IPS-18c (cell line): ENCODE measurements around the gene CREB3L2.
"Not testable (repeated sequence)": the region's sequence is repeated elsewhere in the genome, so short reads cannot be mapped to it uniquely, and the experiment has no call there.

Experiments
- H3K4me3 ChIP-seq: 2 replicates; pipeline ENCODE4 v1.7.0; 2013; ENCODE audit warnings: low read depth, mild to moderate bottlenecking, low read length, moderate library complexity; ENCODE audit not compliant: insufficient read depth
- H3K9me3 ChIP-seq: one replicate; pipeline ENCODE4 v1.6.1; 2013; ENCODE audit warnings: mild to moderate bottlenecking, low read length, moderate library complexity; ENCODE audit not compliant: control insufficient read depth, insufficient read depth

Gene CREB3L2

DNA sequence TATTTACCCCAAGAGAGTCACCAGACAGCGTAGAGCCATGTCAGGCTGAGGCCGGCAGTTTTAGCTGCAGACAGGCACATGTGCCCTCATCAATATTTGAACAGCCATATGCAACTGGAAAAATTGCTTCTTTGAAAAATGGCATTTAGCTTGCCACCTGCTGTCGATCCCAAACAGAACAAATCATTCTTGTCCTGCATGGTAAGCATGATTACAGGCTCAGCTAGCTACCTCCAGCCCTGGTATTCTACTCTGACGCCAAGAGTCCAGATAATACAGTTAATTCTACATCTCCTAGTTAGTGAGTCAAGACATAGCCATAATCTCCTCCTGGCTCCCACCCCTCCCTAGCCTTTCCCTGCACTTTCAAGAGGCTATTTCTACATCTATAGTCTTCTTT, 7.7 kb downstream of the CREB3L2 start:
- H3K9me3 ChIP-seq = no peaks in the 10 kb centered on the region
- H3K4me3 ChIP-seq = no peak overlapping the region

DNA sequence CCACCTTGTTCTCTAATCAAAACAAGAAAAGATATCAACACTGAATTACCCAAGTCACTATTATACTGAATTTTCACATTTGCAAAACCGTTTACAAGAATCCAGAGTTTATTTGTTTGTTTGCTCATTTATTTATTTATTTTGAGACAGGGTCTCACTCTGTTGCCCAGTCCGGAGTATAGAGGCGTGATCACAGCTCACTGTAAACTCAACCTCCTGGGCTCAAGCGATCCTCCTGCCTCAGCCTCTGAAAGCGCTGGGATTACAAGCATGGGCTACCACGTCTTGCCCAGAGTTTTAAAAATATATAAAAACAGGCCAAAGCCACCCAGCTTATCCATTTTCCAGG, 8.5 kb downstream of the CREB3L2 start:
- Histone ChIP-seq H3K9me3 (no peaks in the 10 kb centered on the region), H3K4me3 (no peak overlapping the region)

DNA sequence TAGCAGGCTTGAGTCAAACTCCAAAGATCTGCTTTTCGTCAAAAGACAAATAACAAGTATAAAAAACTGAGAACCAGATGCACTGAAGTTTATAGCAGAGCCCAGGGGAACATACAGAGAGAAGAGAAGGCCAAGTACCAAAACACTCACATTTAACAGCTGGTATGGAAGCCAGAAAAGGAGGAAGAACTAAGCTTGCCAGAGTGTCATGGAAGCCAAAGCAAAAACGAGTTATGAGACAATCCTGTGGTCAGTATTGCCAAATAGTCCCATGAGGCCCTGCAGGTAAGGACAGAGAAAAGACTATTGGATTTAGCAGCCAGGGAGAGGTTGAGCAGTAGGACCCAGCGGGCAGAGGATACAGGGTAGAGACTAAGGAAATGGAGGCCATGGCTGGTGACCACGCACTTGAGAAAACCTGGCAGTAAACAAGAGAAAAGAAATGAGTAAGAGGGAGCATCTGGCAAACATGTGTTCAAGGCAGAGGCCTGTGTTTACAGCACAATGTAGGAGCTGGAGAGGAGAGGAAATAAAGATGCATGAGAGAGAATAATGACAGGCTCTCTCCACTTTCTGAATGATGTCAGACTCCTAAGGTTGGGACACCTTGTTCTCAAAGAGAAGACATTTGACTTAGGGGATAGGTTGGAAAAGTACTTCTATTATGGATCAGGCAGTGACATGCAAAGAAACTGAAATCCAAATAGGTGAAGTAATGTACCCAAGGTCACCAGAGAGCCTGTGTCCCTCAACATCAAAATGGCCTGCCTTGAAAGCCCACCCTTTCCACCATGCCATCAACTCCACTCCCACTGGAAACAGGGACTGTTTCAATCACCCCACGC, 9.1 kb downstream of the CREB3L2 start:
- Histone ChIP-seq H3K9me3 (no peaks in the 10 kb centered on the region), H3K4me3 (no peak overlapping the region)

DNA sequence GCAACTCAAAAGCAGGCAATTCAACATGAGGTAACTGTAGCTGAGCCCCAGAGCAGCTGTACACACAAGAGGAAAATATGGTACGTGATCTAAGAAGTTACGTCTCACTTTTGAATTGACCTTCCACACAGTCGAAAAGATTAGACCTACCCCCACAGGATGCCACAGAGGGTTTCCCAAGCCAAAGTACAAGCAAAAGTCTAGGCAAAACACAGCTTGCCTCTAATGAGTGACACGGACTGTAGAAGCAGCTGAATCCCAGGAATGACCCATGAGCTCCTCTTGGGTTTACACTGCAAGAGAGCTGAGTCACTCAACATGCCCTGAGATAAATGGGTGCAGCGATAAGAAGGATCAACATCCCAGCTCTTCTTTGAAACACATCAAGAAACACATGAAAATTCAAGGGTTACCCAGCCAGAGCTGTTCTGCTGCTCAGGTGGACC, 9.8 kb downstream of the CREB3L2 start:
- H3K9me3 ChIP-seq = no peaks in the 10 kb centered on the region
- H3K4me3 ChIP-seq = no peak overlapping the region

GRCh38 chr7:137990251-137990941, 11.5 kb downstream of the CREB3L2 start:
- Histone ChIP-seq H3K9me3 (no peaks in the 10 kb centered on the region), H3K4me3 (no peak overlapping the region)

GRCh38 chr7:137989590-137989989, 12.3 kb downstream of the CREB3L2 start:
- no peaks in the 10 kb centered on the region for H3K9me3 ChIP-seq
- no peak overlapping the region for H3K4me3 ChIP-seq

DNA sequence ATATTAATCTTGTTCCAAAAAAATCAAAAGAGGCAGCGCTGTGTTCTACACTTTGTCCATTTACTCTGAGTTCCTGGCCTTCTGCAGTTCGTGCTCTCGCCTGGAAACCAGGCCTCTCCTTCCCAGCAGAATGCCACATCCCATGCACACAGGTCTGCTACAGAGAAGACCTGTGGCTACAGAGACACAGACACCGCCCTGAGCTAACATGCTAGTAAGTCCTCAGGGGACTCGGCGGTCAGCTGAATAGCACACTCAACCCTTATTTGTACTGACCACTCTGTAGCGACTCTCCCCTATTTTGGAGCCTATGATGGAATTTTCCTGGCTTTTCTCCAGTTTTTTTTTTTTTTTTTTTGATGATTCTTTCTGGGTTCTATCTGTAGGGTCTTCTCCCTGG, 12.8 kb downstream of the CREB3L2 start:
- H3K9me3 ChIP-seq = no peaks in the 10 kb centered on the region
- no peak overlapping the region for H3K4me3 ChIP-seq

- H3K4me3 ChIP-seq = no peak overlapping the region
- H3K9me3 ChIP-seq = no peaks in the 10 kb centered on the region
Measured at GRCh38 chr7:137987968-137988367, 13.9 kb downstream of the CREB3L2 start.

DNA sequence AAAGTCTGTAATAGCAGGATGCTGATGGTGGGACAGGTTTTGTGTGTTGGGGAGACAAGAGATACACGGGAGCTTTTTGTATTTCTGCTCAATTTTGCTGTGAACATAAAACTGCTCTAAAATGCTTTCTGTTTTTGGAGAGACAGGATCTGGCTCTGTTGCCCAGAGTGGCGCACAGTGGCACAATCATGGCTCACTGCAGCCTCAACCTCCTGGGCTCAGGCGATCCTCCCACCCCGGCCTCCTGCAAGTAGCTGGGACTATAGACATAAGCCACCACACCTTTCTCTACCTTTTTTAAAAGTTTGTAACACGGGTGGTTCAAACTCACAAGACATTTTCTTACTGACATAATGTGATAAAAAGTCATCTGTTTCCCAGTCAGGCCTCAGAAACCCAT, 14.3 kb downstream of the CREB3L2 start:
- Histone ChIP-seq H3K4me3 (no peak overlapping the region), H3K9me3 (no peaks in the 10 kb centered on the region)

- Histone ChIP-seq H3K4me3 (no peak overlapping the region), H3K9me3 (no peaks in the 10 kb centered on the region)
Measured at GRCh38 chr7:137987018-137987349, 14.9 kb downstream of the CREB3L2 start.

- Histone ChIP-seq H3K4me3 (no peak overlapping the region), H3K9me3 (no peaks in the 10 kb centered on the region)
Measured at GRCh38 chr7:137986252-137987017, 15.5 kb downstream of the CREB3L2 start.

DNA sequence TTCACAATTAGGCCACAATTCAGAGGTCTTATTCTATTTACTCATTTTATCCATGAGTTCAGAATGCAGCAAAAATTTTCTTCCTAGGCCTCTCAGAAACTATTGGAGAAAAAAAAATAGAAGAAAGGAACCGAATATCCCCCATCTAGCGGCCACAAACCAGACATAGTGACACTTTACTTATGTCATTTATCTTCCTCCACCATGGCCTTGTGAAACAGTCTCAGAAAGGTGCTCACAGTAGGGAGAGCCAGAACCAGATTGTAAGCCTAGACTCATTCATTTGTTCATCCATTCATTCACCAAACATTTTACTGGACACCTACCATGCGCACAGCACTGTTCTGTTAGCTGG, 16.0 kb downstream of the CREB3L2 start:
- no peaks in the 10 kb centered on the region for H3K9me3 ChIP-seq
- no peak overlapping the region for H3K4me3 ChIP-seq

DNA sequence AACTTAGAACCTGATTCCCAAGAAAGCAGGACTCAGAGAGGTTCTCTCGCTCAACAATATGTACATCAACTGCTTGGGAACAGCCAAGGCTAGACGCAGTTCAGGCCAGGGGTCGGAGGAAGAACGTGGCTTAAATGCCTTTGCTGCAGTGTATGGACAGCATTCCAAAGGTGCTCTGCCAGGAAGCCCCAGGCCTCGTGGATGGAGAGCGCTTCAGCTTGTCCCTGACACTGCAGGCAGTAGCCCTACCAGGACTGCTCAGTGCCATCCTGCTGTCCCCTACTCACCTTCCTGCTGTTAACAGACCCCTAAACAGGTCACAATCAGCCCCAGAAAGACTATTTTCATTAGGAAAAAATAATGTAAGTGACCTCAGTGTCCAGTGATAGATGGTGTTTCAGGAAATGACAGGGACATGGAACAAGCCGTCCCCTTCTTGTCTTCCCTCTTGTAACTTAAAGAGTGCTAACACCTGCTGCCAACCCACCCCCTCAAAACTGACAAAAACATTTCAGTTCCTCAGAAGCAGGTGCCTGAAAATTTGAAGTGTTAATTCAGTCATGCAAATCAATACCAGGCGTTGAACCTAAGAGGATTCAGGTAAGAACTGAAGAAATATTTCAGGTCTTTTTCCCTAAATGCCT, 16.5 kb downstream of the CREB3L2 start:
- H3K9me3 ChIP-seq = no peaks in the 10 kb centered on the region
- no peak overlapping the region for H3K4me3 ChIP-seq

- H3K9me3 ChIP-seq = no peaks in the 10 kb centered on the region
- no peak overlapping the region for H3K4me3 ChIP-seq
Measured at GRCh38 chr7:137984181-137985041, 17.5 kb downstream of the CREB3L2 start.

DNA sequence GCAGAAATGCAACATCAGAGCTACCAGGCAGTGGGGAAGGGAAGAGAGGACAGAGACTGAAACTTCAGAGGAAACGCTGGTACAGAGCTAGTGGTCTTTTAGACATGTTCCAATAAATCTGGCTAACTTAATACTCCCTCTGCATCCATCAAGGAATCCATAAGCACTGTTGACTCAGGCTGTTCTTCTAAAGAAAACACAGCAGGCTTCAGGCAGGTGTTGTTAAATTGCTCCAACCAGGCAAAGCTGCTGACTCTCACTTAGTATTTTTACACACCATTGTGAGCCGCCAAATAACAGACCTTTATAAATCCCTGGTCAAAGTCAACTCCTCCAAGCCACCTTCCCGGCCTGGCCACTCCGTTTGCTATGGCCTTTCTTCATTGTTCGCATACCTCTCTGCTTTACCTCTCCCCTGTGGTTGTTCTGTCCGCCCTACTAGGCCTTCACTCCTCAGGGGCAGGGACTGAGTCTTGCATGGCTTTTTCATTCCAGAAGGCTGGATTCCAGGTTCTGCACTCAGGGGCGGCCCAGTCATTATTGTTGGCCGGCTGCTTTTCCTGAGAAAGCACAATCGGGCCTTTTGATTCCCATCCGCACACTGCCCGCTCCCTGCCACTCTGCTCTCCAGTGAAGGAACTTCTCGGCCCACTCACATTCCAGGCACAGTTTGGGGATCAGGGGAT, 18.4 kb downstream of the CREB3L2 start:
- Histone ChIP-seq H3K9me3 (no peaks in the 10 kb centered on the region), H3K4me3 (no peak overlapping the region)

DNA sequence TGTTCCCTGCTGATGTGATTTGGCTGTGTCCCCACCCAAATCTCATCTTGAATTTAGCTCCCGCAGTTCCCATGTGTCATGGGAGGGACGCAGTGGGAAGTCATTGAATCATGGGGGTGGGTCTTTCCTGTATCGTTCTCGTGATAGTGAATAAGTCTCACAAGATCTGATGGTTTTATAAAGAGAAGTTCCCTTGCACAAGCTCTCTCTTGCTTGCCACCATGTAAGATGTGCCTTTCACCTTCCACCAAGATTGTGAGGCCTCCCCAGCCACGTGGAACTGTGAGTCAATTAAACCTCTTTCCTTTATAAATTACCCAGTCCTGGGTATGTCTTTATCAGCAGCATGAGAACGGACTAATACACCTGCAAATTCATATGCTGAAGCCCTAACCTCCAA, 19.5 kb downstream of the CREB3L2 start:
- H3K4me3 ChIP-seq, H3K9me3 ChIP-seq: not testable (repeated sequence)
